Astrocyte (in vitro differentiated cells and primary cell): ENCODE data around the gene PRCD. TPM values are rescaled to one million over a fixed set of nuclear protein-coding genes. Genes with fewer than 3 reads are reported as not detected.

Experiments used
- DNase-seq: peaks from one replicate; pipeline ENCODE4 v3.0.0-alpha.2; 2010; ENCODE audit warnings: low read depth
- FAIRE-seq: peaks from 2 replicates; lab custom pipeline; 2011; peaks lifted over from hg19 to GRCh38; lab: Jason Lieb, UNC
- H2AFZ ChIP-seq: 2 replicates; pipeline ENCODE4 v1.6.0; 2012; ENCODE audit warnings: low read depth, low read length, inconsistent platforms
- H3K27ac ChIP-seq: 2 replicates; pipeline ENCODE4 v1.5.1; 2011; ENCODE audit warnings: low read depth, low read length, inconsistent platforms
- H3K27me3 ChIP-seq: 2 replicates; pipeline ENCODE4 v1.6.0; 2011; ENCODE audit warnings: low read length, inconsistent platforms; ENCODE audit not compliant: insufficient read depth
- H3K36me3 ChIP-seq: 2 replicates; pipeline ENCODE4 v1.5.1; 2011; ENCODE audit warnings: low read length, inconsistent platforms; ENCODE audit not compliant: insufficient read depth
- H3K4me1 ChIP-seq: 2 replicates; pipeline ENCODE4 v1.5.1; 2011; ENCODE audit warnings: low read length, inconsistent platforms; ENCODE audit not compliant: insufficient read depth
- H3K4me2 ChIP-seq: 2 replicates; pipeline ENCODE4 v1.6.0; 2012; ENCODE audit warnings: low read length, inconsistent platforms
- H3K4me3 ChIP-seq: 2 replicates; pipeline ENCODE4 v1.5.1; 2011; ENCODE audit warnings: low read depth, mild to moderate bottlenecking, low read length, inconsistent platforms; ENCODE audit not compliant: insufficient read depth
- H3K79me2 ChIP-seq: 2 replicates; pipeline ENCODE4 v1.6.0; 2012; ENCODE audit warnings: mild to moderate bottlenecking, low read length, inconsistent platforms; ENCODE audit not compliant: insufficient read depth
- H3K9ac ChIP-seq: 2 replicates; pipeline ENCODE4 v1.6.0; 2012; ENCODE audit warnings: mild to moderate bottlenecking, low read length, inconsistent platforms
- H3K9me3 ChIP-seq: 2 replicates; pipeline ENCODE4 v1.5.1; 2012; ENCODE audit warnings: low read depth, mild to moderate bottlenecking, low read length, inconsistent platforms; ENCODE audit not compliant: insufficient read depth
- H4K20me1 ChIP-seq: 2 replicates; pipeline ENCODE4 v1.6.0; 2012; ENCODE audit warnings: low read length, inconsistent platforms; ENCODE audit not compliant: insufficient read depth
- H3K27ac Mint-ChIP-seq: one replicate; pipeline ENCODE4 v1.8.0; 2021; ENCODE audit warnings: mild to moderate bottlenecking, mixed read lengths; ENCODE audit not compliant: unreplicated experiment
- H3K27me3 Mint-ChIP-seq: one replicate; pipeline ENCODE4 v1.8.0; 2021; ENCODE audit warnings: low read depth, mixed read lengths; ENCODE audit not compliant: unreplicated experiment
- H3K36me3 Mint-ChIP-seq: one replicate; pipeline ENCODE4 v1.8.0; 2021; ENCODE audit warnings: low read depth, mixed read lengths; ENCODE audit not compliant: unreplicated experiment
- H3K4me1 Mint-ChIP-seq: one replicate; pipeline ENCODE4 v1.8.0; 2021; ENCODE audit warnings: low read depth, mixed read lengths; ENCODE audit not compliant: unreplicated experiment
- H3K4me3 Mint-ChIP-seq: one replicate; pipeline ENCODE4 v1.8.0; 2021; ENCODE audit warnings: mild to moderate bottlenecking, moderate library complexity, mixed read lengths; ENCODE audit not compliant: unreplicated experiment
- H3K9me3 Mint-ChIP-seq: one replicate; pipeline ENCODE4 v1.8.0; 2021; ENCODE audit warnings: mild to moderate bottlenecking, mixed read lengths; ENCODE audit not compliant: unreplicated experiment
- CTCF ChIP-seq: IDR thresholded peaks from 2 replicates; pipeline ENCODE4 v1.5.1; 2011; ENCODE audit warnings: low read depth, mild to moderate bottlenecking, inconsistent platforms, low read length, moderate library complexity; ENCODE audit not compliant: insufficient read depth
- EZH2 ChIP-seq: IDR thresholded peaks from 2 replicates; pipeline ENCODE4 v1.6.1; 2012; ENCODE audit warnings: mild to moderate bottlenecking, low read length, inconsistent platforms; ENCODE audit not compliant: insufficient read depth
- total RNA-seq: library from RNA; stranded (reverse); gene quantifications from 2 replicates; pipeline ENCODE4 v1.2.1, GENCODE V29; 2021

PRCD gene
- total RNA-seq, 1 donor from 2014 or later: 2.2 TPM

- no peak overlapping the region for H3K4me3 ChIP-seq
- no peak overlapping the region for H3K27ac ChIP-seq
- DNase-seq (no peak), FAIRE-seq (no peak)
- no peak overlapping the region for H3K4me2 ChIP-seq
- H3K4me1 ChIP-seq: peaks cover 51% of the 10 kb centered on the region
- Mint-ChIP-seq H3K36me3 (peaks cover 4% of the 10 kb centered on the region), H3K27ac (no peak overlapping the region), H3K27me3 (no peaks in the 10 kb centered on the region), H3K4me3 (no peak overlapping the region), H3K4me1 (peaks cover 31% of the 10 kb centered on the region), H3K9me3 (no peaks in the 10 kb centered on the region)
- H3K27me3 ChIP-seq: no peaks in the 10 kb centered on the region
- H3K36me3 ChIP-seq: no peaks in the 10 kb centered on the region
- H2AFZ ChIP-seq: no peak overlapping the region
- no peaks in the 10 kb centered on the region for H3K9me3 ChIP-seq
- TF ChIP-seq EZH2 (no peak), CTCF (no peak)
- H3K9ac ChIP-seq: no peak overlapping the region
- H3K79me2 ChIP-seq: peaks cover 36% of the 10 kb centered on the region
- peaks cover 24% of the 10 kb centered on the region for H4K20me1 ChIP-seq
Observed at GRCh38 chr17:76495663-76496400, 44.0 kb upstream of the PRCD start.

GRCh38 chr17:76496464-76496863 lies 43.4 kb upstream of the PRCD start:
- Histone ChIP-seq H3K9ac (no peak overlapping the region), H3K4me1 (peaks cover 53% of the 10 kb centered on the region), H3K4me3 (no peak overlapping the region), H3K27me3 (no peaks in the 10 kb centered on the region), H4K20me1 (peaks cover 24% of the 10 kb centered on the region), H3K36me3 (no peaks in the 10 kb centered on the region), H2AFZ (no peak overlapping the region), H3K9me3 (no peaks in the 10 kb centered on the region), H3K79me2 (peaks cover 39% of the 10 kb centered on the region), H3K4me2 (no peak overlapping the region), H3K27ac (no peak overlapping the region)
- TF ChIP-seq CTCF (no peak), EZH2 (no peak)
- Mint-ChIP-seq H3K4me3 (no peak overlapping the region), H3K9me3 (no peaks in the 10 kb centered on the region), H3K36me3 (peaks cover 4% of the 10 kb centered on the region), H3K27ac (no peak overlapping the region), H3K4me1 (peaks cover 31% of the 10 kb centered on the region), H3K27me3 (no peaks in the 10 kb centered on the region)
- DNase-seq (no peak), FAIRE-seq (no peak)

GRCh38 chr17:76497699-76497978 lies 42.2 kb upstream of the PRCD start:
- no peaks in the 10 kb centered on the region for H3K27me3 ChIP-seq
- Mint-ChIP-seq H3K27ac (peak overlapping the region; percentile 86), H3K4me3 (peak overlapping the region; percentile 34), H3K36me3 (peaks cover 3% of the 10 kb centered on the region), H3K27me3 (no peaks in the 10 kb centered on the region), H3K9me3 (no peaks in the 10 kb centered on the region), H3K4me1 (peaks cover 29% of the 10 kb centered on the region)
- no peak overlapping the region for H3K27ac ChIP-seq
- no peaks in the 10 kb centered on the region for H3K36me3 ChIP-seq
- no peak for FAIRE-seq
- H3K79me2 ChIP-seq: peaks cover 39% of the 10 kb centered on the region
- peaks cover 21% of the 10 kb centered on the region for H4K20me1 ChIP-seq
- H3K4me2 ChIP-seq: peak overlapping the region; percentile 99
- H3K9me3 ChIP-seq: no peaks in the 10 kb centered on the region
- peak overlapping the region; percentile 64 for H2AFZ ChIP-seq
- peaks cover 54% of the 10 kb centered on the region for H3K4me1 ChIP-seq
- H3K9ac ChIP-seq: peak overlapping the region; percentile 66
- TF ChIP-seq EZH2 (no peak), CTCF (no peak)
- no peak for DNase-seq
- no peak overlapping the region for H3K4me3 ChIP-seq
